Epidermal melanocyte (primary cell): ENCODE measurements around the gene SIK3.
"Not testable (repeated sequence)": the region's sequence is repeated elsewhere in the genome, so short reads cannot be mapped to it uniquely, and the experiment has no call there.

Experiments
- DNase-seq: peaks from one replicate; pipeline ENCODE4 v3.0.0; 2011; ENCODE audit warnings: low spot score; ENCODE audit not compliant: insufficient read length

Gene SIK3

DNA sequence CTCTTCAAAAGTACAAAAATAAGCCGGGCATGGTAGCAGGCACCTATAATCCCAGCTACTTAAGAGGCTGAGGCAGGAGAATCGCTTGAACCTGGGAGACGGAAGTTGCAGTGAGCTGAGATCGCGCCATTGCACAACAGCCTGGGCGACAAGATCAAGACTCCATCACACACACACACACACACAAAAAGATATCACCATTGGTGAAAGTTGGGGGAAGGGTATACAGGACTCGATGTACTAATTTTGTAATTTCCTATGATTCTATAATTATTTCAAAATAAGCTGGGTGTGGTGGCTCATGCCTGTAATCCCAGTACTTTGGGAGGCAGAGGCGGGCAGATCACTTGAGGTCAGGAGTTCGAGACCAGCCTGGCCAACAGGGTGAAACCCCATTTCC is 48.1 kb downstream of the SIK3 start:
- DNase-seq: not testable (repeated sequence)

DNA sequence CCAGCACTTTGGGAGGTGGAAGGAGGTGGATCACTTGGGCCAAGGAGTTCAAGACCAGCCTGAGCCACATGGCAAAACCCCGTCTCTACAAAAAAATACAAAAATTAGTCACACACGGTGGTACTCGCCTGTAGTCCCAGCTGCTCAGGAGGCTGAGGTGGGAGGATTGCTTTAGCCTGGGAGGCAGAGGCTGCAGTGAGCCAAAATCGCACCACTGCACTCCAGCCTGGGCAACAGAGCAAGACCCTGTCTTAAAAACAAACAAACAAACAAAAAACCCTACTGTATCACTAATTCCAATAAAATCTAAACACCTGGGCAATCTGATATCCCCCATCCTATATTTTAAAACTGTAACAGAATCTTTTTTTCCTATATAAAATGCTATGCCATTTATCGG is 51.6 kb downstream of the SIK3 start:
- DNase-seq: not testable (repeated sequence)

DNA sequence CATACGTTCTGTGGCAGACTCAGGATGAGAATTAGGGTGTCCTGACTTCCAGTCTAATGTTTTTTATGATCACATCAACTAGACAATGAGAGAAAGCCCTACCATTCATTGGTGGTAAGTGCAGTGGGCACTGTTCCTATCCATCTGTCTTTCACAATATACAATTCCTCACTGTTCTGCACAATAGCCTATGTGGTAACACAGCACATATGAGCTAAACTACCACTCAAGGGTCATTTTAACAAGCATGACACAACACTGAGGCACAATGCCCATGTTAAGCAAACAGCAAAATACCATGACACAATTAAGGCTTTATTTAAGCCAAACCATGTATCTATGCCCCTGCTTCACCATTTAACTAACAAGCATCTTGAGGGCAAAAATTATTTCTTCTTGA is 52.3 kb downstream of the SIK3 start:
- DNase-seq: no peak

DNA sequence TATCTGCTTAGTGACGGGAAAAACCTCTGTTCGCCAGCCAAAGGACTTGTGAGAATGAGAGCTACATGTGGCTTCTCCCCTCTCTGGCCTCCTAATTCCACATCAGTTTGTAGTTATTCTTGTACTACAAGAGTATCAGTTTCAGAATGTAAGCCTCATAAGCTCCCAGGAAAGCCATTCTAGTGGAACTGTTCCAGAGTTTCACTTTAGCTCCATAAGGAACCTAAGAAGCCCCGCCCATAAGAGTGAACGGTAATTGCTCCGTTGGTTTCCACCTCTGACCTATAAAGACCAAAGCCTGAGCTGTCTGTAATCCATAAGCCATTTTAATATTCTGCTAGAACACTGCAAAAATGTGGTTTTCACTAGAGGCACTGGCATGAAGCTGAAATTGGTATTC is 53.0 kb downstream of the SIK3 start:
- DNase-seq: no peak

DNA sequence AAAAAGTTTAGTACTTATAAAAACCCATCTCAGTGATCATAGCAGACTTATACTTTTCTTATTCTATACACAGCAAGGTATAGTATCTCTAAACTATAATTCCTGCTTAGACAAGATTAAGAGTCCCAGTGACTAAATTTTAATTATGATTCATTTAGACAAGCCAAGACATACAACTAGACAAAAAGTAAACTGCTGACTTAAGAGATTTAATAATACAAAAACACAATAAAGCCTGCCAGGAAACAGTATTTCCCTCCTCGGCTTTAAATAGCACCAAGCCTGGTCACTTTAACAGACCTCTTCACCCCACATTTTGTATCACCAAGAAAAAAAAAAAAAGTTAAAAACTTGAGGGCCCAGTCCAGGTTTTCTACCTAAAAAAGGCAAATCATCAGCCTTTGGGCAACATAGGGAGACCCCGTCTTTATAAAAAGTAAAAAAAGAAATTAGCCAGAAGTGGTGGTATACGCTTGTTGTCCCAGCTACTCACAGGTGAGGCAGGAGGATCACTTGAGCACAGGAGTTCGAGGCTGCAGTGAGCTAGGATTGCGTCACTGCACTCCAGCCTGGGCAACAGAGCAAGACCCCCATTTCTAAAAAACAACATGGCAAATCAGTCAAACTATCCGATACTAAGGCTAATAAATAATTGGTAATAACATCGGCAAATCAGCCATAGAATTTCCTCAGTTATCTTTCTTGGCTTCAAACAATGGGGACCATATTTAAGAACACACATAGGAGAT is 53.8 kb downstream of the SIK3 start:
- DNase-seq: no peak

DNA sequence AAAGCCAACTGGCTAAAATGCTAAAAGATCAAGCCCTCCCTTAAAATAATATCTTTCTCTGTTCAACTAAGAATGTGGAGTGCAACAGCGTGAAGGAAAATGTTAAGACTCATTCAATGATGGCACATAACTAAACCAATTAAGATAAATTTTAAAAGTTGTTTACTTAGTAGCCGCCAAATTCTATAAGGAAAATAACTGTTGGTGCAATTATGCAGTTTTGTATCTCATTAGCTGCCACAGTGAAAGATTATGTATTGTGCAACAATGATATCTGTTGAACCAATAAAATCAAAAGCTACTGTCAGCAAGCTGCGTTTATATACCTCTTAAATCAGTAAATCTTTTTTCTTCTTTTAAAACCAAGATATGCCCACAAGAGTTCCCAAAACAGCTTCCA is 55.5 kb downstream of the SIK3 start:
- no peak for DNase-seq

DNA sequence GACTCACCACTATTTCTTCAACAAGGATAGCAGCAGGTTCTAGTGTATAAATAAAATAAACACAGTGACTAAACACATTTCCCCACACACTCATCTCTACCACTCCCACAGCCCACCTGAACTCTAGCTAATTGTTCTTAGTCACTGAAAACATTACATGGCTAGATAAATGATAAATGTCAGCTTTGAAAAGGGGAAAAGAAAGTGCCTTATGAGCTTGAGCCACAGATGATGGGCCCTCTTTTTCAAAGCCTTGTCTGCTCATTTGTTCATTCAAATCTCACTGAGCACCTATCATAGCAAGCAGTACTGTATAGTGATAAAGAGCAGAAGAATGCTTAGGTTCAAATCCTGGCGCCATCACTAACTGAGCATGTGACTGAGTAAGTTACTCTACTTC is 58.3 kb downstream of the SIK3 start:
- no peak for DNase-seq

DNA sequence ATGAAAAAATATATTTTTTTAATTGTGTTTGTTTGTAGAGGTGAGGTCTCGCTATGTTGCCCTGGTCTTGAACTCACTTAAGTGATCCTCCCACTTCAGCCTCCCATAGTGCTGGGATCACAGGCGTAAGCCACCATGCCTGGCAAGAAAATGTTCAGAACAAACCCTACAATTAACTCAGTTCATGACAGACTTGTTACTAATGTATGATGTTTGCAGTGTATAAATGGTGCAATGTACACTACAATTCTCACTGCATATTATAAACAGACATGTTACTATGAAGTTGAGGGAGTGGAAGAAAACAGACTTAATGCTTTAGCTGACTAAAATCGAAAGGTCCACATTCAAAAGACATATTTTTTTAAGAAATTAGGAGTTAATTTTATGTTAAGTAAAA is 59.0 kb downstream of the SIK3 start:
- DNase-seq: no peak

DNA sequence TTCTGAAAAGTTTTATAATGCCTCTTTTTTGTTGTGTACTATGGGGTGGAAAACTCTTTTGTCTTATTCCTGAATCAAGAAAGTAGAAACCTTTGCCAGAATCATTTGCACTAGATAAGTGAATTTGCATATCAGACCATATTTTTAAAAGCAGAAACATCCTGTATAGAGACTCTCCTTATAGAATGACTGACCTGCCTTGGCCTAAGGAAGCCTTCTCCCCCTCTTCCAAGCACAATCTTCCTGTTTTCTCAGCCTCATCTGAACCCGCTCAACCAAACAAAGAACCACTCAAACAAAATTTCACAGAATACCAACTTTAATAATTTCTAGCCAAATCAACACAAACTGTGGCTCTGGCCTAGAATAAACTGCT is 60.3 kb downstream of the SIK3 start:
- DNase-seq: no peak

DNA sequence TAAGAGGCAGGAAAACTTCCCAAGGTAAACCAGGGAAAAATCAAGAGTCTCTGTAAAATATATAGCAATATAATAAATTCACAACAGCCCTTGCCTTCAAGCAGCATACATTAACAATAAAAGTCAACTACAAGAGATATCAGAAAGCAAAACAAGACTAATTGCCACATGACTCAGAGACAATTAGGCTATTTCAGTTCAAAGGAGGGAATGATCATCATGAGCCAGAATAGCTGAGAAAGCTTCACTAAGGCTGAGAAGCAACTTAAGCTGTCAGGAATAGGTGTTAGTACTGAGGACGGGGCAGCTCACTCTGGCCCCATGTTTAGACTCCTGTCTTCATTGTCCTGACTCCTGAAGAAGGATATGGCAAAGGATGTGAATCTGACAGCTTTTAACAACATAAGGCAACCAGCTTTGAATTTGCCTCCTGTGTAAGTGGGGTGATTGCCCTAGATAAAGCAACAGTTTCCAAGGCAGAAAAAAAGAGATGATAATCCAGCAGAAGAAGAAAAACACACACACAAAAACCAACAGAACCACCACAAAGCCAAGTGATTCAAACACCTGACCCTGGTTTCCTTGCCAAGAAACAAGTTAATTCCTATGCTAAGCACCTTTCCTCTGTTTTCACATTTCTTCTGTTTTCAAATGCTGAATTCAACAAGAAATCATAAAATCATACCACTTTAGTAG is 60.8 kb downstream of the SIK3 start:
- DNase-seq: no peak

DNA sequence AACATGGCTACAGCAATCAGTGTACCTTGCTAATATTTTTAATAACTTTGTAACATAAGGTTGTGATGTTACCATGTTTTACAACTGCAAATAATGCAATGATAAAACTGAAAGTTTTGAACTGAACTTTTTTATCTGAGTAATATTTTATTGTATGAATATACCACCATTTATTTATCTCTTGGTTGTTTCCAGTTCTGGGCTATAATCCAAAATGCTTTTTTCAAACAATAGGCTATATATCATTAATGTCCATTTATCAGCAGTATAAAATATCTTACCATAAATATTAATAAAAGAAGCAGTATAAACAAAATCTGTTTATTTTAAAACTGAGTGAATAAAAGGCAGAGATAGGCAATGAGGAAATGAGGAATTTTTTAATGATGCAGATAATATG is 63.3 kb downstream of the SIK3 start:
- DNase-seq: no peak

DNA sequence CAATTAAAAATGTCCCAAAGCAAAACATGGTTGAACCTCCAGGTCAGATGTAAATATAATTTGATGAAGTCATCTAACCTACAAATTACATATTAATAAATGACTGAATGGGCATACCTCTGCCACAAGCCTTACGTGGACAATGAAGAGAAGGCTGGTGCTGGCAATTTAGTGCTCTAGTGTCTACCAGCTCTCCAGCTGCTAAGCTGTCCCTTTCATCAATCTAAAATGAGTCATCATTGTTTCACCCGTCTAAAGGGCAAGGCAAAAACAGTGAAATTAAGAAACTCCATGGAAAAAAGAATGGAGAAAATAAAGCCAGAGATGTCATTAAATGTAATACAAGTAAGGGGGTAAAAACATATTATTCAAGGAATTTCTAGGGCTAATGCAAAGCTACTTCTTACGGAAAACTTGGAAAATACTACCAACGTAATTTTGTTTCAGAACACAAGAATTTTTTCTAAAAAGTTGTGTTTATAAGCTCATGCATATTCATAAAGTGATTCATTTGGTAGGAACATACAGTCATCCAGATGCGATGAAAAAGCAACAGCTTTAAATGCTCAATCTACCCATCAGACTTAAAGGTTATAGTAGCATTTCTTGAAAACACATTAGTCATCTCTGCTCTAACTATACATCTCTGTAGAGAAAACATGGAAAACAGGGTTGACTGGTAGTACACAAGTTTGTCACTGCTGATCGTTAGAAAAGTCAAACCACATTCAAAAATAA is 71.5 kb downstream of the SIK3 start:
- no peak for DNase-seq

DNA sequence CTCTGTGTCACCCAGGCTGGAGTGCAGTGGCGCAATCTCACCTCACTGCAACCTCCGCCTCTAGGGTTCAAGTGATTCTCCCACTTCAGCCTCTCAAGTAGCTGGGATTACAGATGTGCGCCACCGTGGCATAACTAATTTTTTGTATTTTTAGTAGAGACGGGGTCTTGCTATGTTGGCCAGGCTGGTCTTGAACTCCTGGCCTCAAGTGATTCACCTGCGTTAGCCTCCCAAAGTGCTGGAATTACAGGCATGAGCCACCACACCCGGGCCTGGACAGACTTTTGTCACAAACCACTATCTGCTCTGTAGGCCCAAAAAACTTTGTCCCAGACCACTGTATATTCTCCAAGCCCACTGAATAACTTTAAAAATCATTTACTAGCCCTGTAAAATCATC is 74.5 kb downstream of the SIK3 start:
- DNase-seq: not testable (repeated sequence)

DNA sequence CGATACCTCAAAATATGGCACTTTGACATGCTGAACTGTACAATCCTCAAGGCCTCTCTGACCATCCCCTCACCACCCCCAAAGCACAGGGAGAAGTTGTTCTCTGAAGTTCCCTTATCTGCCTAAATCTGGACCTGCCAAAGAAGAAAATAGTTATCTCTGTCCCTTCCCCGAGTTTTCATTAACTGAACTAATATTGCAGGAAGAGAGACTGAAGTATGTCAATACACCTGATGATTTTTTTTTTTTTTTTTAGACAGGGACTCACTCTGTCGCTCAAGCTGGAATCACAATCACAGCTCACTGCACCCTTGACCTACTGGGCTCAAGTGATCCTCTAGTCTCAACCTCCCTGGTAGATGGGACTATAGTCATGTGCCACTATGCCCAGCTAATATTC is 75.0 kb downstream of the SIK3 start:
- no peak for DNase-seq

DNA sequence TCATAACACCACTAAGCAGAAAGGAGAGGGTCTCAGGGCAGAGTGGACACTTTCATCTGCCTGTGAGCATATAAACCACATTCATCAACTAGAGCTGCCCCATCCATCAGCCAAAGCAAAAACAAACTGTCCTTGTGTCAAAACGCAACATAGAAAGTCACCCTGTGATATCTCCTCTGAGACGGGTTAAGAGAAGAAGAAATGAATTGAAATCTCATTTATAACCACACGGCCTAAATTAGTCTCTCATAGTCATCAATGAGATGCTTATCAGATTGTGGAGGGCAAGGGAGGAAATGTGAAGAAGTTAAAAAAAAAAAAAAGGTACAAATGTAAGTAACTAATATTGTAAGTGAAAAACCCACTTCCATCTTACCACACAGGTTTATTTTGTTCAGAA is 75.7 kb downstream of the SIK3 start:
- DNase-seq: no peak

DNA sequence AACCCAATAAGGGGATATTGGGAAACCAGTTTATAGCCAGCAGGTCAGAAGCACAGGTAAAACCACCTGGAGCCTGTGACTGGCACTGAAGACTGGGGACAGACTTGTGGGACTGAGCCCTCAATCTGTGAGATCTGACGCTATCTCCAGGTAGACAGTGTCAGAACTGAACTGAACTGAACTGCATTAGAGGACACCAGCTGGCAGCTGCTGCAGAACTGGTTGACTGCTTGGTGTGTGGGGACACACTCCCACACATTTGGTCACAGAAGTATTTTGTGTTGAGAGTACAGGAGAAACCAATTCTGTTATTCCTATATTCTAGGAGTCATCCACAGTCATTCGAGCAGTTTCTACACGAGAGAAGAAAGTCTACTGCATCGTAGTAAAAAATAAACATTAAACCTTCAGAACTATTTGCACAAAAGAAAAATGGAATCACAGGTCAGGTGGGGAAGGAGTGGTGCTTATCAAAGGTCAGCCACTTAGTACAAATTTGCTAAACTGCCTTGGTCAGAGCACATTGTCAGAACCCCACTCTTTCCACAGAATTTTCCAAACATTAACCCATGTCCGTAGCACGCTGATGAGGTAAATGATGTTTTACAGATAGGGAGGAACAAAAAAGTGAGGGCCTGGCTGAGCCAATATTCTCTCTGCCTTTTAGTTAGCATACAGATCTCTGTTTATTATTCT is 77.2 kb downstream of the SIK3 start:
- no peak for DNase-seq

DNA sequence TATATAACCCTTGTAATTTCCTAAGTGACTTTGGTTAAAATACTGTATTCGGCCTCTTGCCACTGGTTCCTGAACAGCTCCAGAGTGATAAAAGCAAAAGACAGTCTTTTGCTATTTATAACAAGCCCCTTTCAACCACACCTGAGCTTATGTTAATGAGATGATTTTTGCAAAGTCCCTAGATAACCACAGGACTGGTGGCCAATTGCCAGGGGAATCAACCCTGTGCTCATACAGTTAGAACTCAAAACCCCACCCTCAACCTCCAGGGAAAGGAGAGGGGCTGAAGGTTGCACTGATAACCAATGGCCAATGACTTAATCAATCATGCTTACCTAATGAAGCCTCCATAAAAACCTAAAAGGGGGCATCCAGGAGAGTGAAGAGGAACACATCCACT is 77.9 kb downstream of the SIK3 start:
- no peak for DNase-seq

DNA sequence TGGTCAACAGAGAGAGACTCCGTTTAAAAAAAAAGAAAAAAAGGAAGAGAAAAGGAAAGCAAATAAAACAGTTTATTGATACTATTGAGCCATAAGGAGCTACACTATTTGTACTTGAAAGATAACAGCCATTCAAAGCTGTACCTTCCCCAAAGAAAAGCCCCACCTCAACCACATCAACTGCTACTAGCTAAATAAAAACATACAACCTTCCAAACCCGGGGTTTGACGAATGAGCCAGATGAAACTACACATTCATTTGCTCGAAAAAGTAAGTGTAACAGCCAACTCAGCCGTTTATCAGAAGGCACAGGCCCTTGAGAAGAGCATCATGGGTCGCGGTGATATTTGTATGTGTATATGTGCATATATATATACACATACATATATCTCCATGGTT is 78.4 kb downstream of the SIK3 start:
- DNase-seq: no peak

DNA sequence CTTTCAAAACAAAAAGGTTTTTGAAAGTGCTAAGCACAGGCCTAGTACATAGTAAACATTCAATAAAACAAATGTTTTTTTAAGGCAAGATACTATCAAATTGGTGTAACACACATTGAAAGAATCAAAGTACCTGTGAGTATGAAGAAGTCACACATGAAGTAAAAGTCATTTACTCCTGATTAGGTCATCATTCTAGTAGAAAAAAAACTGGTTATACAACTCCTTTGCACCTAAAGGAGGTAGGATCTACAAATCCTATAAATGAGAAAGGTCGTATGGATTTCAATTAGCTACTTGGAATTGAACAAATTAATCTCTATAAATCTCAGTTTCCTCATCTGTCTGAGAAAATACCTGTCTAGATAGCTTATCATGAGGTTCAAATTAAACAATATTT is 80.8 kb downstream of the SIK3 start:
- DNase-seq: no peak

DNA sequence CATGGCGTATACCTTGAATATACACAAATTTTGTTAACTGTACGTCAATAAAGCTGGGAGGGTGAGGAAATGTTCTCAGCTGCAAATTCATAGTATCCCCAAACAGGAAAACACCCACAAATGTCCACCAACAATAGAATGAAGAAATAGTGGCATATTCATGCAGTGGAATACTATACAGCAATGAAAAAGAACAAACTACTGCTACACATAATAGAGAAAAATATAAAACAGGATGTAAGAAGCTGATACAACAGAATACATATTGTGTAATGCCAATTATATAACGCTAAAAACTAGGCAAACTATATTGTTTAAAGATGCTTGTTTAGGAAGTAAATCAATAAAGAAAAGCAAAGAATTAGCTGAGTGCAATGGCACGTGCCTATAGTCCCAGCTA is 81.5 kb downstream of the SIK3 start:
- DNase-seq: no peak

DNA sequence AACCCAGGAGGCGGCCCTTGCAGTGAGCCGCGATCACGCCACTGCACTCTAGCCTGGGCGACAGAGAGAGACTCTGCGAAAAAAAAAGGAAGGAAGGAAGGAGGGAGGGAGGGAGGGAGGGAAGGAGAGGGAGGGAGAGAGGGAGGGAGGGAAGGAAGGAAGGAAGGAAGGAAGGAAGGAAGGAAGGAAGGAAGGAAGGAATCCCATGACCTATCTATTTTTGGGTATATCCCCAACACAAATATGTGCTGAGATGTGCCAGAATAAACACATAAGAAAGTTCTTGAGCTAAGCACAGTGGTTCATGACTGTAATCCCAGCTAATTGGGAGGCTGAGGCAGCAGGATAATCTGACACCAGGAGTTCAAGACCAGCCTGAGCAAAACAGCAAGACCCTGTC is 82.0 kb downstream of the SIK3 start:
- no peak for DNase-seq

DNA sequence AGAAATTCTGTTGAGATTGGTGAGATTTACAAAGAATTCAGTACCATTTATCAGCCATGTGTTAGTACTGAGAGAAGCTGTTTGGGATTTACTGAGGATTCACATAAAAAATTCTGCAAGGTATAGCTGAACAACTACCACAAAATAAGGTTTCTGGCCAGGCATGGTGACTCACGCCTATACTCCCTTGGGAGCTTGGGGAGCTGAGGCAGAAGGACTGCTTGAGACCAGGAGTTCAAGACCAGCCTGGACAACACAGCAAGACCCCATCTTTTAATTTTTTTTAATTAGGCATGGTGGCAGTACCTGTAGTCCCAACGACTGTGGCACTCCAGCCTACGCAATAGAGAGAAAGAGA is 86.7 kb downstream of the SIK3 start:
- DNase-seq: no peak
